Ascending aorta (tissue), 2 donors: ENCODE results near the gene ACBD4. TPM values are rescaled to one million over a fixed set of nuclear protein-coding genes. Genes with fewer than 3 reads are reported as not detected.

Source experiments
- DNase-seq, 2 donors: peaks; one replicate each; pipeline ENCODE4 v3.0.0-alpha.2; 2019; ENCODE audit warnings: low spot score in 2 of 2
- H3K27ac ChIP-seq, 2 donors: fragments of 200-600 bp; sonication (generic); one replicate each; pipeline ENCODE4 v1.5.1; 2016 to 2017; ENCODE audit warnings: mild to moderate bottlenecking in 1 of 2
- H3K27me3 ChIP-seq: fragments of 200-600 bp; sonication (generic); one replicate; pipeline ENCODE4 v1.5.1; 2017
- H3K36me3 ChIP-seq, 2 donors: fragments of 200-600 bp; sonication (generic); one replicate each; pipeline ENCODE4 v1.5.1; 2016
- H3K4me1 ChIP-seq, 2 donors: fragments of 200-600 bp; sonication (generic); one replicate each; pipeline ENCODE4 v1.5.1; 2016 to 2017; ENCODE audit warnings: mild to moderate bottlenecking in 1 of 2
- H3K4me3 ChIP-seq, 2 donors: fragments of 200-600 bp; sonication (generic); one replicate each; pipeline ENCODE4 v1.5.1; 2016 to 2017; ENCODE audit warnings: mild to moderate bottlenecking in 1 of 2
- H3K9me3 ChIP-seq, 2 donors: fragments of 200-600 bp; sonication (generic); one replicate each; pipeline ENCODE4 v1.5.1; 2016
- CTCF ChIP-seq, 3 experiments: fragments of 200-600 bp in 2 of 3; fragments of 450-650 bp in 1 of 3; sonication (generic) in 2 of 3; IDR thresholded peaks; one replicate each; pipeline ENCODE4 v1.5.1; 2016 to 2019; ENCODE audit warnings: antibody characterized with exemption in 3 of 3, mild to moderate bottlenecking in 1 of 3, moderate library complexity in 1 of 3
- intact Hi-C: fragments of 100-400 bp; cut with DNase I; formaldehyde crosslinking; loops from one replicate; pipeline ENCODE4 v1.15.1; 2023
- total RNA-seq: library from RNA; depleted of rRNA; stranded (reverse); fragments of >200 nt; gene quantifications from one replicate; pipeline ENCODE4 v1.1.0, GENCODE V29; 2016

The ACBD4 gene
- total RNA-seq, 1 donor from 2014 or later, result 14.7 TPM

GRCh38 chr17:45172541-45173286 lies 37.2 kb downstream of the ACBD4 start:
- no peaks in the 10 kb centered on the region for H3K36me3 ChIP-seq
- H3K4me3 ChIP-seq, result peak overlapping the region; percentile 59 to 68
- TF ChIP-seq CTCF (IDR thresholded peaks at IDR 0.05), result peak in 1 of 3 experiments; percentile 2
- peak overlapping the region; percentile 95 for H3K27ac ChIP-seq
- no peaks in the 10 kb centered on the region for H3K9me3 ChIP-seq
- intact Hi-C loops, result loop anchor here (1.0 to 5.0 kb wide), 4 partner anchors 11 to 145 kb away; partner anchors contain the start of genes HEXIM1, HEXIM2 and MAP3K14
- peak; percentile 29 to 93 for DNase-seq
- H3K4me1 ChIP-seq, result peaks cover 3 to 28% of the 10 kb centered on the region in 2 donors
- no peaks in the 10 kb centered on the region for H3K27me3 ChIP-seq

- DNase-seq, result no peak
- peaks cover 3 to 21% of the 10 kb centered on the region in 2 donors for H3K4me1 ChIP-seq
- H3K4me3 ChIP-seq, result no peak overlapping the region
- intact Hi-C loops, result loop anchor here (1.0 kb wide), 1 partner anchor 22 kb away; no protein-coding TSS in a partner anchor
- H3K9me3 ChIP-seq, result no peaks in the 10 kb centered on the region
- peak overlapping the region; percentile 64 to 74 for H3K27ac ChIP-seq
- TF ChIP-seq CTCF (IDR thresholded peaks at IDR 0.05), result no peak
- H3K27me3 ChIP-seq, result no peaks in the 10 kb centered on the region
- H3K36me3 ChIP-seq, result no peaks in the 10 kb centered on the region
Observed at GRCh38 chr17:45175759-45176115, 40.2 kb downstream of the ACBD4 start.

- Histone ChIP-seq H3K27ac (peak overlapping the region in 1 of 2 donors; percentile 61), H3K27me3 (no peaks in the 10 kb centered on the region), H3K4me1 (peaks cover 0 to 15% of the 10 kb centered on the region in 2 donors), H3K9me3 (no peaks in the 10 kb centered on the region), H3K36me3 (no peaks in the 10 kb centered on the region), H3K4me3 (no peak overlapping the region)
- intact Hi-C loops, result no loop called here
- no peak for DNase-seq
- no peak for TF ChIP-seq CTCF (IDR thresholded peaks at IDR 0.05)
Observed at GRCh38 chr17:45177563-45177962, 42.1 kb downstream of the ACBD4 start.

- no peaks in the 10 kb centered on the region for H3K27me3 ChIP-seq
Observed at GRCh38 chr17:45184144-45184543, 48.7 kb downstream of the ACBD4 start.

GRCh38 chr17:45186801-45187354 lies 51.4 kb downstream of the ACBD4 start:
- no peak for TF ChIP-seq CTCF (IDR thresholded peaks at IDR 0.05)
- H3K27me3 ChIP-seq, result no peaks in the 10 kb centered on the region
- DNase-seq, result no peak
- H3K36me3 ChIP-seq, result no peaks in the 10 kb centered on the region
- H3K9me3 ChIP-seq, result no peaks in the 10 kb centered on the region
- H3K4me3 ChIP-seq, result no peak overlapping the region
- H3K4me1 ChIP-seq, result no peaks in the 10 kb centered on the region
- no peak overlapping the region for H3K27ac ChIP-seq
- intact Hi-C loops, result no loop called here

More at GRCh38 chr17:45184144-45184543, 48.7 kb downstream of the ACBD4 start:
- no peaks in the 10 kb centered on the region for H3K9me3 ChIP-seq
- H3K36me3 ChIP-seq, result no peaks in the 10 kb centered on the region
- no peak overlapping the region for H3K27ac ChIP-seq
- H3K4me1 ChIP-seq, result no peaks in the 10 kb centered on the region
- no peak for TF ChIP-seq CTCF (IDR thresholded peaks at IDR 0.05)
- H3K4me3 ChIP-seq, result no peak overlapping the region
- intact Hi-C loops, result no loop called here
- DNase-seq, result no peak
